ENCODE results near the gene MT1X. TPM values are rescaled to one million over a fixed set of nuclear protein-coding genes. Genes with fewer than 3 reads are reported as not detected.

The MT1X gene
- total and polyA plus RNA-seq, 2 experiments from 2014 or later, result 293 to 942 TPM

- Histone ChIP-seq H3F3A (replicated peaks; ENCODE audit: low read depth) (no peaks in the 10 kb centered on the region), H3K9me2 (ENCODE audit: insufficient read depth) (no peaks in the 10 kb centered on the region), H4K20me1 (replicated peaks; ENCODE audit: insufficient read depth) (peaks cover 40% of the 10 kb centered on the region), H3K79me2 (replicated peaks; ENCODE audit: insufficient read depth) (peaks cover 48% of the 10 kb centered on the region), H2AFZ (peak within 1 kb of the TSS; percentile 97), H3K27ac (ENCODE audit: low read depth) (peak within 1 kb of the TSS; percentile 63), H3K27me3 (ENCODE audit: insufficient read depth) (no peaks in the 10 kb centered on the region), H3K4me3 (peak within 1 kb of the TSS; percentile 92), H3K36me3 (ENCODE audit: insufficient read depth) (no peaks in the 10 kb centered on the region; the same call in 1 of the 2 replicates), H3K4me1 (ENCODE audit: insufficient read depth) (peaks cover 18% of the 10 kb centered on the region), H3K4me2 (peak within 1 kb of the TSS; percentile 85)
- Mint-ChIP-seq H3K9me3 (no peaks in the 10 kb centered on the region), H3K27ac (peak within 1 kb of the TSS; percentile 85), H3K4me3 (no peak within 1 kb of the TSS; the same call in 2 of the 3 replicates), H3K27me3 (ENCODE audit: insufficient read depth, low read depth, poor library complexity) (peaks cover 2% of the 10 kb centered on the region), H3K36me3 (ENCODE audit: low read depth) (no peaks in the 10 kb centered on the region), H3K4me1 (peaks cover 13% of the 10 kb centered on the region)
- peak; percentile 92 for ATAC-seq
- peak; percentile 96 for DNase-seq (ENCODE audit: low spot score)
- no peak for TF ChIP-seq ZNF462 (CRISPR knock-in tag; IDR thresholded peaks at IDR 0.05)
- no peak for TF ChIP-seq NANOG (IDR thresholded peaks at IDR 0.05; ENCODE audit: borderline replicate concordance)
- TF ChIP-seq, protein P1, sequence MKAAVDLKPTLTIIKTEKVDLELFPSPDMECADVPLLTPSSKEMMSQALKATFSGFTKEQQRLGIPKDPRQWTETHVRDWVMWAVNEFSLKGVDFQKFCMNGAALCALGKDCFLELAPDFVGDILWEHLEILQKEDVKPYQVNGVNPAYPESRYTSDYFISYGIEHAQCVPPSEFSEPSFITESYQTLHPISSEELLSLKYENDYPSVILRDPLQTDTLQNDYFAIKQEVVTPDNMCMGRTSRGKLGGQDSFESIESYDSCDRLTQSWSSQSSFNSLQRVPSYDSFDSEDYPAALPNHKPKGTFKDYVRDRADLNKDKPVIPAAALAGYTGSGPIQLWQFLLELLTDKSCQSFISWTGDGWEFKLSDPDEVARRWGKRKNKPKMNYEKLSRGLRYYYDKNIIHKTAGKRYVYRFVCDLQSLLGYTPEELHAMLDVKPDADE (IDR thresholded peaks at IDR 0.05), result 0 out of 2 replicates have a peak, but pooled peaks have one; percentile 37
- TF ChIP-seq CREB1 (CRISPR knock-in tag; IDR thresholded peaks at IDR 0.05; ENCODE audit: low read depth), result peak; percentile 75
- TF ChIP-seq CTCF (conservative IDR thresholded peaks at IDR 0.05; ENCODE audit: low read depth in 2 of 2), result no peak; a peak in 1 of 4 replicates
- peak; percentile 83 for TF ChIP-seq POLR2AphosphoS5 (IDR thresholded peaks at IDR 0.05; ENCODE audit: low read depth)
- no peak for TF ChIP-seq JUNB (IDR thresholded peaks at IDR 0.05; ENCODE audit: unreplicated experiment)
- TF ChIP-seq STAT1 (IDR thresholded peaks at IDR 0.05; ENCODE audit: unreplicated experiment), result no peak
- TF ChIP-seq EZH2 (IDR thresholded peaks at IDR 0.05; ENCODE audit: low read depth, unreplicated experiment), result no peak
- TF ChIP-seq ZNF331 (CRISPR knock-in tag; IDR thresholded peaks at IDR 0.05; ENCODE audit: low read depth), result no peak
- no peak for TF ChIP-seq EZH2phosphoT487 (IDR thresholded peaks at IDR 0.05; ENCODE audit: unreplicated experiment)
- TF ChIP-seq, protein P2, sequence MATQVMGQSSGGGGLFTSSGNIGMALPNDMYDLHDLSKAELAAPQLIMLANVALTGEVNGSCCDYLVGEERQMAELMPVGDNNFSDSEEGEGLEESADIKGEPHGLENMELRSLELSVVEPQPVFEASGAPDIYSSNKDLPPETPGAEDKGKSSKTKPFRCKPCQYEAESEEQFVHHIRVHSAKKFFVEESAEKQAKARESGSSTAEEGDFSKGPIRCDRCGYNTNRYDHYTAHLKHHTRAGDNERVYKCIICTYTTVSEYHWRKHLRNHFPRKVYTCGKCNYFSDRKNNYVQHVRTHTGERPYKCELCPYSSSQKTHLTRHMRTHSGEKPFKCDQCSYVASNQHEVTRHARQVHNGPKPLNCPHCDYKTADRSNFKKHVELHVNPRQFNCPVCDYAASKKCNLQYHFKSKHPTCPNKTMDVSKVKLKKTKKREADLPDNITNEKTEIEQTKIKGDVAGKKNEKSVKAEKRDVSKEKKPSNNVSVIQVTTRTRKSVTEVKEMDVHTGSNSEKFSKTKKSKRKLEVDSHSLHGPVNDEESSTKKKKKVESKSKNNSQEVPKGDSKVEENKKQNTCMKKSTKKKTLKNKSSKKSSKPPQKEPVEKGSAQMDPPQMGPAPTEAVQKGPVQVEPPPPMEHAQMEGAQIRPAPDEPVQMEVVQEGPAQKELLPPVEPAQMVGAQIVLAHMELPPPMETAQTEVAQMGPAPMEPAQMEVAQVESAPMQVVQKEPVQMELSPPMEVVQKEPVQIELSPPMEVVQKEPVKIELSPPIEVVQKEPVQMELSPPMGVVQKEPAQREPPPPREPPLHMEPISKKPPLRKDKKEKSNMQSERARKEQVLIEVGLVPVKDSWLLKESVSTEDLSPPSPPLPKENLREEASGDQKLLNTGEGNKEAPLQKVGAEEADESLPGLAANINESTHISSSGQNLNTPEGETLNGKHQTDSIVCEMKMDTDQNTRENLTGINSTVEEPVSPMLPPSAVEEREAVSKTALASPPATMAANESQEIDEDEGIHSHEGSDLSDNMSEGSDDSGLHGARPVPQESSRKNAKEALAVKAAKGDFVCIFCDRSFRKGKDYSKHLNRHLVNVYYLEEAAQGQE (IDR thresholded peaks at IDR 0.05; ENCODE audit: unreplicated experiment), result no peak
- no peak for TF ChIP-seq ZNF114 (CRISPR knock-in tag; IDR thresholded peaks at IDR 0.05)
These were observed 47.7 kb downstream of the MT1X start, which contains the start of gene NUP93 for GRCh38 chr16:56729735-56730662. Gene NUP93, plus strand, starts transcription at chr16:56730129. Its CDS starts 18,119 bp downstream, at chr16:56748248.
